A549 (cell line): ENCODE data around the gene MRPL30. TPM values are rescaled to one million over a fixed set of nuclear protein-coding genes. Genes with fewer than 3 reads are reported as not detected.

ENCODE experiments used
- ATAC-seq, 2 experiments: fragments of 200-7000 bp in 1 of 2; fragments of >200 bp in 1 of 2; cut with Nextera tagmentation in 1 of 2; cut with Tn5 transposase in 1 of 2; 3 replicates each; pipeline versions ENCODE4 v1.8.0 to v1.9.1; 2018 to 2020; ENCODE audit warnings: mild to moderate bottlenecking in 1 of 2, moderate library complexity in 1 of 2
- CTCF ChIA-PET: fragments of 300-600 bp; sonication (Branson Sonifier 250); formaldehyde crosslinking; extraction: SDS; loops from one replicate; lab custom pipeline; 2021; ENCODE audit warnings: antibody characterized with exemption, inconsistent platforms; lab: Yijun Ruan, JAX
- POLR2A ChIA-PET: fragments of 350-600 bp; formaldehyde crosslinking; extraction: SDS; loops from one replicate; lab custom pipeline; 2021; ENCODE audit warnings: antibody characterized with exemption, inconsistent platforms; lab: Yijun Ruan, JAX
- DNase-seq, 2 experiments: peaks; one replicate each; pipeline versions ENCODE4 v3.0.0 to v3.0.0-alpha.2; 2011 to 2016; ENCODE audit warnings: low read depth in 1 of 2, low spot score in 1 of 2
- FAIRE-seq: peaks from 2 replicates; lab custom pipeline; 2011; peaks lifted over from hg19 to GRCh38; lab: Jason Lieb, UNC
- H3K27ac ChIP-seq, 2 experiments: fragments of >200 bp; sonication (Bioruptor Twin); formaldehyde crosslinking; 3 replicates each; pipeline ENCODE4 v1.5.1; 2016 to 2017
- H3K4me1 ChIP-seq: fragments of >200 bp; sonication (Bioruptor Twin); formaldehyde crosslinking; 3 replicates; pipeline ENCODE4 v1.6.1; 2016
- H3K4me2 ChIP-seq: fragments of >200 bp; sonication (Bioruptor Twin); formaldehyde crosslinking; 3 replicates; pipeline ENCODE4 v1.6.1; 2016
- H3K4me3 ChIP-seq: fragments of >200 bp; sonication (Bioruptor Twin); formaldehyde crosslinking; 3 replicates; pipeline ENCODE4 v1.5.1; 2016
- H3K9me3 ChIP-seq: fragments of >200 bp; sonication (Bioruptor Twin); formaldehyde crosslinking; 3 replicates; pipeline ENCODE4 v1.6.1; 2016
- BHLHE40 ChIP-seq: IDR thresholded peaks from 2 replicates; pipeline ENCODE4 v1.6.1; 2012; ENCODE audit warnings: low read depth, low read length, inconsistent platforms
- CEBPB ChIP-seq, 2 experiments: fragments of >200 bp in 1 of 2; sonication (Bioruptor Twin) in 1 of 2; formaldehyde crosslinking in 1 of 2; IDR thresholded peaks; 2 replicates each; pipeline ENCODE4 v1.6.1; 2012 to 2016
- CHD4 ChIP-seq: fragments of 200-600 bp; sonication (generic); IDR thresholded peaks from 2 replicates; pipeline ENCODE4 v1.6.1; 2016; ENCODE audit warnings: antibody characterized with exemption, mild to moderate bottlenecking, borderline replicate concordance
- HEYL ChIP-seq: fragments of 250-450 bp; sonication (Bioruptor Pico); IDR thresholded peaks from 2 replicates; pipeline ENCODE4 v1.8.0; 2021; ENCODE audit warnings: mild to moderate bottlenecking, moderate library complexity
- HOXB13 ChIP-seq: fragments of 250-450 bp; sonication (Bioruptor Pico); IDR thresholded peaks from 2 replicates; pipeline ENCODE4 v1.5.0; 2020; ENCODE audit warnings: low read depth, mild to moderate bottlenecking, moderate library complexity
- KDM5A ChIP-seq: fragments of 200-600 bp; sonication (generic); IDR thresholded peaks from 2 replicates; pipeline ENCODE4 v1.6.1; 2016; ENCODE audit warnings: antibody characterized with exemption, mild to moderate bottlenecking
- MAZ ChIP-seq: fragments of 150-350 bp; IDR thresholded peaks from 2 replicates; pipeline ENCODE4 v1.6.1; 2014; ENCODE audit warnings: antibody characterized with exemption, low read depth, low read length, borderline replicate concordance
- PHF8 ChIP-seq: fragments of 200-600 bp; sonication (generic); IDR thresholded peaks from 2 replicates; pipeline ENCODE4 v1.6.1; 2016; ENCODE audit warnings: low read depth, mild to moderate bottlenecking, antibody characterized with exemption, moderate library complexity, borderline replicate concordance
- POLR2A ChIP-seq: IDR thresholded peaks from 2 replicates; pipeline ENCODE4 v1.6.1; 2012; ENCODE audit warnings: mild to moderate bottlenecking, low read length
- RCOR1 ChIP-seq: fragments of 150-350 bp; IDR thresholded peaks from 2 replicates; pipeline ENCODE4 v1.6.1; 2014; ENCODE audit warnings: antibody characterized with exemption, low read length, low read depth
- RNF2 ChIP-seq: fragments of 200-600 bp; sonication (generic); IDR thresholded peaks from 2 replicates; pipeline ENCODE4 v1.6.1; 2016; ENCODE audit warnings: low read depth, mild to moderate bottlenecking, antibody characterized with exemption, moderate library complexity, borderline replicate concordance
- SREBF2 ChIP-seq: fragments of 450-650 bp; IDR thresholded peaks from 2 replicates; pipeline ENCODE4 v1.6.1; 2014; ENCODE audit warnings: mild to moderate bottlenecking, moderate library complexity
- TFCP2L1 ChIP-seq: fragments of 250-450 bp; sonication (Bioruptor Pico); IDR thresholded peaks from 2 replicates; pipeline ENCODE4 v1.5.0; 2021; ENCODE audit warnings: mild to moderate bottlenecking
- TP53 ChIP-seq: fragments of 250-450 bp; sonication (Bioruptor Pico); IDR thresholded peaks from 2 replicates; pipeline ENCODE4 v1.5.0; 2021; ENCODE audit warnings: mild to moderate bottlenecking, moderate library complexity
- ZC3H11A ChIP-seq: fragments of 450-650 bp; IDR thresholded peaks from 2 replicates; pipeline ENCODE4 v1.6.1; 2014; ENCODE audit warnings: antibody characterized with exemption, mild to moderate bottlenecking
- ZNF302 ChIP-seq: fragments of 250-450 bp; sonication (Bioruptor Pico); IDR thresholded peaks from 2 replicates; pipeline ENCODE4 v1.9.0; 2021; ENCODE audit warnings: inconsistent platforms, mild to moderate bottlenecking, moderate library complexity
- WGBS: methylation state at CpG from one replicate; pipeline ENCODE4 v1.1.6; 2017; ENCODE audit errors: missing lambda C conversion rate; 5-methylcytosine and 5-hydroxymethylcytosine counted together
- polyA plus RNA-seq, 4 experiments: library from polyadenylated mRNA; depleted of rRNA in 3 of 4; stranded (reverse); fragments of >200 nt; fragmentation: RNase III in 1 of 4; extraction: RNeasy Plus Mini Kit Qiagen cat#74134 plus additional on column Dnase treatment in 1 of 4; gene quantifications; 2 replicates in 3 of 4; 3 replicates in 1 of 4; pipeline ENCODE4 v1.2.3, GENCODE V29; 2011 to 2017
- TF ChIP-seq, protein P1 (sequence below): IDR thresholded peaks from 2 replicates; pipeline ENCODE4 v1.6.1; 2012
- TF ChIP-seq, protein P2 (sequence below): fragments of 150-350 bp; IDR thresholded peaks from 2 replicates; pipeline ENCODE4 v1.6.1; 2014; ENCODE audit warnings: low read depth, mild to moderate bottlenecking, low read length
- TF ChIP-seq, protein P3 (sequence below): fragments of 200-600 bp; sonication (generic); IDR thresholded peaks from 2 replicates; pipeline ENCODE4 v1.6.1; 2016; ENCODE audit warnings: antibody characterized with exemption, mild to moderate bottlenecking, moderate library complexity
- TF ChIP-seq, protein P4 (sequence below): fragments of >200 bp; sonication (Bioruptor Twin); formaldehyde crosslinking; IDR thresholded peaks from 3 replicates; pipeline ENCODE4 v1.6.1; 2016
- TF ChIP-seq, protein P5 (sequence below): fragments of 250-450 bp; sonication (Bioruptor Pico); IDR thresholded peaks from 2 replicates; pipeline ENCODE4 v1.5.0; 2020; ENCODE audit warnings: low read depth, mild to moderate bottlenecking, moderate library complexity

Gene MRPL30
- polyA plus RNA-seq, 2 of the 4 experiments (the other 2 are of a cell fraction): 40.0 to 43.5 TPM

DNA sequence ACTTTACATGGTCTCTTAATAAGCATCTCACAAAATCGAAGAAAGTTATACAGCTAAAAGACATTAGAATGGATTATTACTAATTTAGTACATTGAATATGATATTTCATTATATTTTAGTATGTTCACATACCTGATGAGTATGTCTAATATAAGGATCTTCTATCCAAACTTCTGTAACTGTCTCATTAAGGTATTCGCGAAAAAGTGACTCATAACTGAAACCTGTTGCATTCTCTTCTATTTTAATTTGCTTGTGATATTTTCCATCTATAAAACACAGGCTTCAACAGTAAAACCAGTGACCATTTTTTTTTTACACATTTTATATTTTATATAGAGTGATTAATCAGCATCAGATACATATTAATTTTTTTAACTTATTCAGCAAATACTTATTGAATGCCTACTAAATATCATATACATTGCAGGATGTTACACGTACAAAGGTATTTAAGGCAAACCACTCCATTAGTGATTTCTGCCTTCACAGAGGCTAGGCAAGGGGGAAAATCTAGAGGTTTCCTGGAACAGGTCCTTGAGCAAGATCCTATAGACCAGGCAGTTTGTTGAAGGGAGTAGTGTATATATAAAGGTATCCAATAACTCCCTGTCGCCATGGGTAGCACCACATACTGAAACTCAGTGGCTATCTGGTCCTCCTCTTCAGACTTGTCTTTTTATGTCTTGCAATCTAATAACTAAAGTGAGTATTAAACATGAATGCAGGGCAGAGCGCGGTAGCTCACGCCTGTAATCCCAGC is 9.4 kb upstream of the MRPL30 start:
- Histone ChIP-seq H3K4me1 (no peaks in the 10 kb centered on the region), H3K9me3 (no peaks in the 10 kb centered on the region), H3K4me3 (no peak overlapping the region), H3K4me2 (no peak overlapping the region), H3K27ac (no peak overlapping the region)
- WGBS: 94% methylated on average over 8 of the region's 8 CpGs
- FAIRE-seq: no peak
- no peak for ATAC-seq
- TF ChIP-seq, protein P1, sequence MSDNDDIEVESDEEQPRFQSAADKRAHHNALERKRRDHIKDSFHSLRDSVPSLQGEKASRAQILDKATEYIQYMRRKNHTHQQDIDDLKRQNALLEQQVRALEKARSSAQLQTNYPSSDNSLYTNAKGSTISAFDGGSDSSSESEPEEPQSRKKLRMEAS: no peak
- TF ChIP-seq HOXB13: no peak
- no peak for TF ChIP-seq TFCP2L1 (CRISPR knock-in tag)
- TF ChIP-seq, protein P2, sequence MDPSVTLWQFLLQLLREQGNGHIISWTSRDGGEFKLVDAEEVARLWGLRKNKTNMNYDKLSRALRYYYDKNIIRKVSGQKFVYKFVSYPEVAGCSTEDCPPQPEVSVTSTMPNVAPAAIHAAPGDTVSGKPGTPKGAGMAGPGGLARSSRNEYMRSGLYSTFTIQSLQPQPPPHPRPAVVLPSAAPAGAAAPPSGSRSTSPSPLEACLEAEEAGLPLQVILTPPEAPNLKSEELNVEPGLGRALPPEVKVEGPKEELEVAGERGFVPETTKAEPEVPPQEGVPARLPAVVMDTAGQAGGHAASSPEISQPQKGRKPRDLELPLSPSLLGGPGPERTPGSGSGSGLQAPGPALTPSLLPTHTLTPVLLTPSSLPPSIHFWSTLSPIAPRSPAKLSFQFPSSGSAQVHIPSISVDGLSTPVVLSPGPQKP: no peak
- no peak for TF ChIP-seq RCOR1
- no peak for TF ChIP-seq HEYL (CRISPR knock-in tag)
- TF ChIP-seq, protein P3, sequence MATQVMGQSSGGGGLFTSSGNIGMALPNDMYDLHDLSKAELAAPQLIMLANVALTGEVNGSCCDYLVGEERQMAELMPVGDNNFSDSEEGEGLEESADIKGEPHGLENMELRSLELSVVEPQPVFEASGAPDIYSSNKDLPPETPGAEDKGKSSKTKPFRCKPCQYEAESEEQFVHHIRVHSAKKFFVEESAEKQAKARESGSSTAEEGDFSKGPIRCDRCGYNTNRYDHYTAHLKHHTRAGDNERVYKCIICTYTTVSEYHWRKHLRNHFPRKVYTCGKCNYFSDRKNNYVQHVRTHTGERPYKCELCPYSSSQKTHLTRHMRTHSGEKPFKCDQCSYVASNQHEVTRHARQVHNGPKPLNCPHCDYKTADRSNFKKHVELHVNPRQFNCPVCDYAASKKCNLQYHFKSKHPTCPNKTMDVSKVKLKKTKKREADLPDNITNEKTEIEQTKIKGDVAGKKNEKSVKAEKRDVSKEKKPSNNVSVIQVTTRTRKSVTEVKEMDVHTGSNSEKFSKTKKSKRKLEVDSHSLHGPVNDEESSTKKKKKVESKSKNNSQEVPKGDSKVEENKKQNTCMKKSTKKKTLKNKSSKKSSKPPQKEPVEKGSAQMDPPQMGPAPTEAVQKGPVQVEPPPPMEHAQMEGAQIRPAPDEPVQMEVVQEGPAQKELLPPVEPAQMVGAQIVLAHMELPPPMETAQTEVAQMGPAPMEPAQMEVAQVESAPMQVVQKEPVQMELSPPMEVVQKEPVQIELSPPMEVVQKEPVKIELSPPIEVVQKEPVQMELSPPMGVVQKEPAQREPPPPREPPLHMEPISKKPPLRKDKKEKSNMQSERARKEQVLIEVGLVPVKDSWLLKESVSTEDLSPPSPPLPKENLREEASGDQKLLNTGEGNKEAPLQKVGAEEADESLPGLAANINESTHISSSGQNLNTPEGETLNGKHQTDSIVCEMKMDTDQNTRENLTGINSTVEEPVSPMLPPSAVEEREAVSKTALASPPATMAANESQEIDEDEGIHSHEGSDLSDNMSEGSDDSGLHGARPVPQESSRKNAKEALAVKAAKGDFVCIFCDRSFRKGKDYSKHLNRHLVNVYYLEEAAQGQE: no peak
- no peak for TF ChIP-seq ZNF302 (CRISPR knock-in tag)
- no peak for TF ChIP-seq SREBF2
- TF ChIP-seq TP53 (CRISPR knock-in tag): no peak
- TF ChIP-seq, protein P4, sequence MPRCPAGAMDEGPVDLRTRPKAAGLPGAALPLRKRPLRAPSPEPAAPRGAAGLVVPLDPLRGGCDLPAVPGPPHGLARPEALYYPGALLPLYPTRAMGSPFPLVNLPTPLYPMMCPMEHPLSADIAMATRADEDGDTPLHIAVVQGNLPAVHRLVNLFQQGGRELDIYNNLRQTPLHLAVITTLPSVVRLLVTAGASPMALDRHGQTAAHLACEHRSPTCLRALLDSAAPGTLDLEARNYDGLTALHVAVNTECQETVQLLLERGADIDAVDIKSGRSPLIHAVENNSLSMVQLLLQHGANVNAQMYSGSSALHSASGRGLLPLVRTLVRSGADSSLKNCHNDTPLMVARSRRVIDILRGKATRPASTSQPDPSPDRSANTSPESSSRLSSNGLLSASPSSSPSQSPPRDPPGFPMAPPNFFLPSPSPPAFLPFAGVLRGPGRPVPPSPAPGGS: no peak
- TF ChIP-seq ZC3H11A: no peak
- no peak for DNase-seq
- CTCF ChIA-PET: interaction anchor here (1.6 kb wide), 1 partner anchor 13 kb away, joined by 6 read pairs; no protein-coding TSS in a partner anchor
- POLR2A ChIA-PET: no interaction called here

DNA sequence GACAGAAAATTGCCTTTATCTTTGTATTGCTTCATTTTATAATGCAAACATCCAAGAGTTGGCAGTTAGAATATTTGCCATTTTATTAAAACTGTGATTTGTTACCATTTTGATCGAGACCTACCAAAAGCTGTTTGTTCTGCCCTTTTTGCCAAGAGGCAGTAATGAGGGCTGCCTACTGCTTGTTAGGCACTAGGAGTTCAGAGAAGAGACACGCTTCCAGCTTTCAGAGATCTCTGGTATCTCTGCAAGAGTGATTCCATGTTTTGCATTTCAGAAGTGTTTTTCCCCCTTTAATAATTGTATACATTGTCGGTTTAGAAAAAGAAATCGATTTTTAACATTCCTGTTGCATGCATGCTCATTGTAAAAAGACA is 628 bp downstream of the MRPL30 start:
- FAIRE-seq (no peak), ATAC-seq (peak in 1 of 2 experiments; percentile 26; a peak in 1 of 6 replicates), DNase-seq (peak in 1 of 2 experiments; percentile 9)
- Histone ChIP-seq H3K4me1 (peaks cover 26% of the 10 kb centered on the region), H3K27ac (peak overlapping the region; percentile 80 to 91), H3K4me3 (peak overlapping the region; percentile 94), H3K9me3 (no peaks in the 10 kb centered on the region), H3K4me2 (peak overlapping the region; percentile 86)
- CTCF ChIA-PET: no interaction called here
- POLR2A ChIA-PET: interaction anchor here (0.7 to 2.9 kb wide), 4 partner anchors 26 to 1561 kb away, joined by 3 to 19 read pairs (median 6); partner anchors contain the start of genes EIF5B, LIPT1, TSGA10 and TXNDC9
- 4% methylated on average over 4 of the region's 4 CpGs for WGBS
- TF ChIP-seq KDM5A (no peak), CHD4 (no peak), RCOR1 (no peak), CEBPB (IDR thresholded peaks at IDR 0.05) (no peak), RNF2 (no peak), PHF8 (no peak), BHLHE40 (no peak), MAZ (no peak), SREBF2 (no peak), POLR2A (no peak)
- TF ChIP-seq, protein P5, sequence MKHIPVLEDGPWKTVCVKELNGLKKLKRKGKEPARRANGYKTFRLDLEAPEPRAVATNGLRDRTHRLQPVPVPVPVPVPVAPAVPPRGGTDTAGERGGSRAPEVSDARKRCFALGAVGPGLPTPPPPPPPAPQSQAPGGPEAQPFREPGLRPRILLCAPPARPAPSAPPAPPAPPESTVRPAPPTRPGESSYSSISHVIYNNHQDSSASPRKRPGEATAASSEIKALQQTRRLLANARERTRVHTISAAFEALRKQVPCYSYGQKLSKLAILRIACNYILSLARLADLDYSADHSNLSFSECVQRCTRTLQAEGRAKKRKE (CRISPR knock-in tag): no peak
